SJCRH30 (cell line): Measurements from ENCODE around the gene NCKAP5L. TPM values are rescaled to one million over a fixed set of nuclear protein-coding genes. Genes with fewer than 3 reads are reported as not detected.
"Not testable (repeated sequence)": the region's sequence is repeated elsewhere in the genome, so short reads cannot be mapped to it uniquely, and the experiment has no call there.

Experiments
- DNase-seq, 2 experiments: peaks; one replicate each; pipeline ENCODE4 v3.0.0-alpha.2; 2015 to 2020
- H3K27ac ChIP-seq: fragments of 250-450 bp; sonication (Bioruptor Pico); 2 replicates; pipeline ENCODE4 v1.5.1; 2020; ENCODE audit warnings: mild to moderate bottlenecking, moderate library complexity
- H3K27me3 ChIP-seq: fragments of 250-450 bp; sonication (Bioruptor Pico); 2 replicates; pipeline ENCODE4 v1.5.1; 2020; ENCODE audit warnings: mild to moderate bottlenecking, moderate library complexity
- H3K36me3 ChIP-seq: fragments of 250-450 bp; sonication (Bioruptor Pico); 2 replicates; pipeline ENCODE4 v1.5.1; 2020; ENCODE audit warnings: mild to moderate bottlenecking, moderate library complexity
- H3K4me1 ChIP-seq: fragments of 250-450 bp; sonication (Bioruptor Pico); 2 replicates; pipeline ENCODE4 v1.5.1; 2020; ENCODE audit warnings: mild to moderate bottlenecking, moderate library complexity
- H3K4me3 ChIP-seq: fragments of 250-450 bp; sonication (Bioruptor Pico); 2 replicates; pipeline ENCODE4 v1.5.1; 2020; ENCODE audit warnings: mild to moderate bottlenecking, moderate library complexity
- H3K9me3 ChIP-seq: fragments of 250-450 bp; sonication (Bioruptor Pico); replicated peaks from 2 replicates; pipeline ENCODE4 v1.5.1; 2020; ENCODE audit warnings: mild to moderate bottlenecking, moderate library complexity
- total RNA-seq: library from RNA; depleted of rRNA; stranded (reverse); fragments of >200 nt; shearing (Covaris generic); gene quantifications from 2 replicates; pipeline ENCODE4 v1.2.3, GENCODE V29; 2014

The NCKAP5L gene
- total RNA-seq, 1 experiment from 2014 or later, result 80.7 TPM

GRCh38 chr12:49868449-49868848 lies 40.2 kb upstream of the NCKAP5L start:
- peak overlapping the region; percentile 57 for H3K27ac ChIP-seq
- no peaks in the 10 kb centered on the region for H3K36me3 ChIP-seq
- no peaks in the 10 kb centered on the region for H3K27me3 ChIP-seq
- H3K4me3 ChIP-seq, result peak overlapping the region; percentile 13
- H3K4me1 ChIP-seq, result peaks cover 71% of the 10 kb centered on the region
- no peaks in the 10 kb centered on the region for H3K9me3 ChIP-seq
- DNase-seq, result peak; percentile 36 to 54

GRCh38 chr12:49867570-49868341 lies 39.5 kb upstream of the NCKAP5L start:
- H3K4me3 ChIP-seq, result no peak overlapping the region; the same call in 1 of the 2 replicates
- DNase-seq, result peak; percentile 74 to 76
- no peaks in the 10 kb centered on the region for H3K9me3 ChIP-seq
- peak overlapping the region; percentile 57 for H3K27ac ChIP-seq
- no peaks in the 10 kb centered on the region for H3K36me3 ChIP-seq
- H3K4me1 ChIP-seq, result peaks cover 64% of the 10 kb centered on the region
- H3K27me3 ChIP-seq, result no peaks in the 10 kb centered on the region

DNA sequence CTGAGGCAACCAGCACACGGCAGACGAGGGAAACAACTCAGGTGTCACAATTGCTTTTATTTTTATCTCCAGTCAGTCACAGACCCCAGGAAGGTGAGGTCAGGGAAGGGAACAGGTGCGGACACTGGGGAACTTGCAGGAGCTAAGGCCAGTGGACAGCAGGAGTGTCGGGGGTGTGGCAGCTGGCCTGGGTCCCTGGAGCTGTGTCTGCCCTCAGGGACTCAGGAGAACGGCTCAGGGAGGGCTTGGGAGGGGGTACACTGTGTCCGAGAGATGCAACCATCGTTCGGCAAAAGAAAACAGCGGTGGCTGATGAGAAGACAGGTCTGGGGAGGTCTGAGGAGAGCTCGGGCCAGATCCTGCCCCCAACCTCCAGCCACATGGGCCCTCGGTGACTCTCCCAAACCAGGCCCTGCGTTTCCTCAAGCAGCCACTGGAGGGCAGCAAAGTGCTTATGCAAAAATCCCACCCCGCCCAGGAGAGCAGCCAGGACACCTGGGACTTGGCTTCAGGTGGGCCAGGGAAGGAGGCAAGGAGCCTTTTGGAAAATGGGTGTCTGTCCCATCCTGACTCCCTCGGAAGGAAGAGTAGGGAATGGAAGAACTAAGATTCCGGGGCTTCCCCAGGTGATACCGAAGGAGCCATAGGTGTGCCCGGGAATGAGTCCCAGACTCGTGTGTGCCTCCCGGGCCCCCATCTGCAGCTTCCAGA lies 38.8 kb upstream of the NCKAP5L start:
- Histone ChIP-seq H3K4me1 (peaks cover 57% of the 10 kb centered on the region), H3K9me3 (no peaks in the 10 kb centered on the region), H3K36me3 (no peaks in the 10 kb centered on the region), H3K27ac (peak overlapping the region; percentile 57; the same call in 1 of the 2 replicates), H3K27me3 (no peaks in the 10 kb centered on the region), H3K4me3 (no peak overlapping the region)
- DNase-seq, result peak; percentile 74 to 89

- no peaks in the 10 kb centered on the region for H3K27me3 ChIP-seq
- DNase-seq, result no peak
- no peak overlapping the region for H3K27ac ChIP-seq
- no peak overlapping the region for H3K4me3 ChIP-seq
- H3K4me1 ChIP-seq, result peaks cover 46% of the 10 kb centered on the region
- no peaks in the 10 kb centered on the region for H3K9me3 ChIP-seq
- H3K36me3 ChIP-seq, result no peaks in the 10 kb centered on the region
Measured at GRCh38 chr12:49865782-49866135, 37.5 kb upstream of the NCKAP5L start.

GRCh38 chr12:49865109-49865781 lies 37.0 kb upstream of the NCKAP5L start:
- H3K4me3 ChIP-seq, result no peak overlapping the region
- H3K4me1 ChIP-seq, result peaks cover 41% of the 10 kb centered on the region
- DNase-seq, result no peak
- no peaks in the 10 kb centered on the region for H3K27me3 ChIP-seq
- H3K9me3 ChIP-seq, result no peaks in the 10 kb centered on the region
- no peaks in the 10 kb centered on the region for H3K36me3 ChIP-seq
- no peak overlapping the region for H3K27ac ChIP-seq

GRCh38 chr12:49864798-49865090 lies 36.5 kb upstream of the NCKAP5L start:
- Histone ChIP-seq H3K27me3 (no peaks in the 10 kb centered on the region), H3K9me3 (no peaks in the 10 kb centered on the region), H3K27ac (no peak overlapping the region), H3K4me1 (peaks cover 36% of the 10 kb centered on the region), H3K36me3 (no peaks in the 10 kb centered on the region), H3K4me3 (no peak overlapping the region)
- no peak for DNase-seq

DNA sequence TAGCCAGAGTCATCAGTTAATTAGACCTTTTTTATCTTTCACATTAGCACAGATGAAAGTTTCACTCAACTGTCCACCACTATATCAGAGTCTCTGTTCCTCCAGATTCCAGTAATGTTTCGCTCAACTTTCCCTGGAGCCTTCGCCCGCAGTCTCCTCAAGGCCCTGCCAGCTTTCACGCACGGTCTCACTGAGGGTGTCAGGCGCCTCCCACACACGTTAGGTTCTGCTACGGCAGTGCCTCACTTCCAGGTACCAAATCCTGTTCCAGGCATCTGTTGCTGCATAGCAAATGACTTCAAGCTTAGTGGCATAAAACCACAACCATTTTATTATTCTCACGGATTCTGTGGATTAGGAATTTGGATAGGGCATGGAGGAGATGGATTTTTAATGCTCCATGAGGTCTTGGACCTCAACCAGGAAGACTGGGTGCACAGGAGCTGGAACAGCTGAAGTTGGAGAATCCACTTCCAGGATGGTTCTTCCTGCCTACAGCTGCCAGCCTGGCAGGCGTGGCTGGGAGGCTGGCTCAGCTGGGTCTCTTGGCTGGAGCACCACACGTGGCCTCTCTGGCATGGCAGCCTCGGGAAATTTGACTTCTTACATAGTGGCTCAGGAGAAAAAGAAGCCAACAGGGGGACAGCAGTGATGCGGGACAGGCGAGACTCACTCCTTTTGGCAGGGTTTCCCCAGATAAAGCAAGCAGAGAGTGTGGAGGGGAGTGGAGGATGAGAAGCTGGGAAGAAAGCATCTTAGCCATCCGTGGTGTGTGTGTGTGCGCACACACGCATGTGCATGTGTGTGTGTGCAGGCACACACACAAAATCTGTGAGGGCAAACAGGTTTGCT lies 36.0 kb upstream of the NCKAP5L start:
- peak; percentile 38 to 57 for DNase-seq
- Histone ChIP-seq H3K36me3 (no peaks in the 10 kb centered on the region), H3K27me3 (no peaks in the 10 kb centered on the region), H3K9me3 (no peaks in the 10 kb centered on the region), H3K27ac (no peak overlapping the region), H3K4me1 (peaks cover 33% of the 10 kb centered on the region), H3K4me3 (no peak overlapping the region)

DNA sequence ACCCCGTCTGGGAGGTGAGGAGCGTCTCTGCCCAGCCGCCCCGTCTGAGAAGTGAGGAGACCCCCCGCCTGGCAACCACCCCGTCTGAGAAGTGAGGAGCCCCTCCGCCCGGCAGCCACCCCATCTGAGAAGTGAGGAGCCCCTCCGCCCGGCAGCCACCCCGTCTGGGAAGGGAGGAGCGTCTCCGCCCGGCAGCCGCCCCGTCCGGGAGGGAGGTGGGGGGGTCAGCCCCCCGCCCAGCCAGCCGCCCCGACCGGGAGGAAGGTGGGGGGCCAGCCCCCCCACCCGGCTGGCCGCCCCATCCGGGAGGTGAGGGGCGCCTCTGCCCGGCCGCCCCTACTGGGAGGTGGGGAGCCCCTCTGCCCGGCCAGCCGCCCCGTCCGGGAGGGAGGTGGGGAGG lies 32.7 kb upstream of the NCKAP5L start:
- not testable (repeated sequence) for H3K9me3 ChIP-seq, H3K36me3 ChIP-seq

GRCh38 chr12:49855890-49856289 lies 27.7 kb upstream of the NCKAP5L start:
- H3K4me1 ChIP-seq, H3K36me3 ChIP-seq: not testable (repeated sequence)

More for the DNA sequence above, 32.7 kb upstream of the NCKAP5L start:
- not testable (repeated sequence) for H3K27me3 ChIP-seq, H3K4me3 ChIP-seq, H3K27ac ChIP-seq, DNase-seq
- peaks cover 10% of the 10 kb centered on the region for H3K4me1 ChIP-seq

GRCh38 chr12:49854976-49855375 lies 26.8 kb upstream of the NCKAP5L start:
- Histone ChIP-seq H3K9me3 (no peaks in the 10 kb centered on the region), H3K4me1 (no peaks in the 10 kb centered on the region), H3K4me3 (no peak overlapping the region), H3K27me3 (no peaks in the 10 kb centered on the region), H3K27ac (no peak overlapping the region), H3K36me3 (no peaks in the 10 kb centered on the region)
- DNase-seq, result no peak

More at GRCh38 chr12:49855890-49856289, 27.7 kb upstream of the NCKAP5L start:
- not testable (repeated sequence) for H3K9me3 ChIP-seq, H3K27ac ChIP-seq, H3K4me3 ChIP-seq, H3K27me3 ChIP-seq, DNase-seq

GRCh38 chr12:49853671-49854070 lies 25.5 kb upstream of the NCKAP5L start:
- H3K27ac ChIP-seq, result no peak overlapping the region
- H3K9me3 ChIP-seq, result no peaks in the 10 kb centered on the region
- no peaks in the 10 kb centered on the region for H3K36me3 ChIP-seq
- H3K4me3 ChIP-seq, result no peak overlapping the region
- no peaks in the 10 kb centered on the region for H3K4me1 ChIP-seq
- DNase-seq, result no peak
- H3K27me3 ChIP-seq, result no peaks in the 10 kb centered on the region

- no peaks in the 10 kb centered on the region for H3K27me3 ChIP-seq
- H3K4me1 ChIP-seq, result no peaks in the 10 kb centered on the region
- no peaks in the 10 kb centered on the region for H3K9me3 ChIP-seq
- H3K36me3 ChIP-seq, result no peaks in the 10 kb centered on the region
- no peak overlapping the region for H3K27ac ChIP-seq
- no peak for DNase-seq
- H3K4me3 ChIP-seq, result no peak overlapping the region
Measured at GRCh38 chr12:49847161-49847560, 18.9 kb upstream of the NCKAP5L start.

DNA sequence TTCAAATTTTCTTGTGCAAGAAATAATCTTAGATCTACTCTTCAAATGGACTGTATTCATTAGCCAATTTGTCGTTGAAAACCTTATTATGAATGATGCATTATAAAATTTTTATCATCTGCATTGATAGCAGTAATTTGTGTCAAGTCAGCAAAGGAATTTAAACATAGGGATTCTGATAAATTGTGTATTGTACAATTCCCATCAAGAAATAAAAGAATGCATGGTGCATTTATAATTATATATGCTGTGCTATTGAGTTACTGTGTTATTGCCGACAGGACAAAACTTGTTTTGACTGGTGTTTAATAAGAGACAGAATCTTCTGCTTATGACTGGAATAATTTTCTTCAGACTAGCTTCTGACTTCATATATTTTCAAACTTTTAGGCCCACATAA lies 17.8 kb upstream of the NCKAP5L start:
- no peak overlapping the region for H3K4me3 ChIP-seq
- H3K36me3 ChIP-seq, result no peaks in the 10 kb centered on the region
- no peak for DNase-seq
- no peak overlapping the region for H3K27ac ChIP-seq
- H3K9me3 ChIP-seq, result no peaks in the 10 kb centered on the region
- H3K4me1 ChIP-seq, result no peaks in the 10 kb centered on the region
- H3K27me3 ChIP-seq, result no peaks in the 10 kb centered on the region

GRCh38 chr12:49843876-49844437 lies 15.7 kb upstream of the NCKAP5L start:
- H3K4me1 ChIP-seq, result no peaks in the 10 kb centered on the region
- H3K27me3 ChIP-seq, result no peaks in the 10 kb centered on the region
- peak overlapping the region; percentile 65 for H3K4me3 ChIP-seq
- no peaks in the 10 kb centered on the region for H3K36me3 ChIP-seq
- H3K27ac ChIP-seq, result no peak overlapping the region
- DNase-seq, result no peak
- H3K9me3 ChIP-seq, result no peaks in the 10 kb centered on the region
